ENCODE results near the gene CRACR2A. TPM values are rescaled to one million over a fixed set of nuclear protein-coding genes. Genes with fewer than 3 reads are reported as not detected.

CRACR2A gene
- total RNA-seq, 1 donor from 2014 or later: 3.0 TPM

DNA sequence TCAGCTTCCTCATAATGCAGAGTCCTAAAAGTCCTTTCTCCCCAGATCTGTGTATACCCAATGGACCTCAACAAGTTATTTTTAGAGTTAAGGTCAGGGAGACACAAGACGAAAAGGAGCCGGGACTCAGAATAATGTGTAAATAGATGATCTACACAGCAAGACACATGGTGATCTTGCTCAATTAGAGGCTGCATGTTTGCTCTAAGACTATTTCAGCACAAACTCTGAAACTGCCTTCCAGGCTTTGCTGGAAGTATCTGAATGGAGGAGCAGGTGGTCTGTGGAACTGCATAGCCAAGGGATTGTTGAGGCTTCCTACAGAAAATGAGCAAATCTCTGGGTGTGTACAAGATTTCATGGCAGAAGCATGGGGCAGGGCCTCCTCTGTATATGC is 80.8 kb downstream of the CRACR2A start:
- TF ChIP-seq, protein P1, sequence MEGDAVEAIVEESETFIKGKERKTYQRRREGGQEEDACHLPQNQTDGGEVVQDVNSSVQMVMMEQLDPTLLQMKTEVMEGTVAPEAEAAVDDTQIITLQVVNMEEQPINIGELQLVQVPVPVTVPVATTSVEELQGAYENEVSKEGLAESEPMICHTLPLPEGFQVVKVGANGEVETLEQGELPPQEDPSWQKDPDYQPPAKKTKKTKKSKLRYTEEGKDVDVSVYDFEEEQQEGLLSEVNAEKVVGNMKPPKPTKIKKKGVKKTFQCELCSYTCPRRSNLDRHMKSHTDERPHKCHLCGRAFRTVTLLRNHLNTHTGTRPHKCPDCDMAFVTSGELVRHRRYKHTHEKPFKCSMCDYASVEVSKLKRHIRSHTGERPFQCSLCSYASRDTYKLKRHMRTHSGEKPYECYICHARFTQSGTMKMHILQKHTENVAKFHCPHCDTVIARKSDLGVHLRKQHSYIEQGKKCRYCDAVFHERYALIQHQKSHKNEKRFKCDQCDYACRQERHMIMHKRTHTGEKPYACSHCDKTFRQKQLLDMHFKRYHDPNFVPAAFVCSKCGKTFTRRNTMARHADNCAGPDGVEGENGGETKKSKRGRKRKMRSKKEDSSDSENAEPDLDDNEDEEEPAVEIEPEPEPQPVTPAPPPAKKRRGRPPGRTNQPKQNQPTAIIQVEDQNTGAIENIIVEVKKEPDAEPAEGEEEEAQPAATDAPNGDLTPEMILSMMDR (IDR thresholded peaks at IDR 0.05; ENCODE audit: unreplicated experiment): no peak
- peaks cover 6% of the 10 kb centered on the region for H3K4me1 Mint-ChIP-seq (ENCODE audit: low read depth)
- H3K27me3 Mint-ChIP-seq: peaks cover 12% of the 10 kb centered on the region
- no peak overlapping the region for H3K4me3 Mint-ChIP-seq (ENCODE audit: low read depth)
- no peaks in the 10 kb centered on the region for H3K9me3 Mint-ChIP-seq (ENCODE audit: low read depth)
- no peak for DNase-seq (ENCODE audit: low spot score, unreplicated experiment)
- H3K27ac Mint-ChIP-seq: no peak overlapping the region
- H3K36me3 Mint-ChIP-seq (ENCODE audit: insufficient read depth): no peaks in the 10 kb centered on the region

DNA sequence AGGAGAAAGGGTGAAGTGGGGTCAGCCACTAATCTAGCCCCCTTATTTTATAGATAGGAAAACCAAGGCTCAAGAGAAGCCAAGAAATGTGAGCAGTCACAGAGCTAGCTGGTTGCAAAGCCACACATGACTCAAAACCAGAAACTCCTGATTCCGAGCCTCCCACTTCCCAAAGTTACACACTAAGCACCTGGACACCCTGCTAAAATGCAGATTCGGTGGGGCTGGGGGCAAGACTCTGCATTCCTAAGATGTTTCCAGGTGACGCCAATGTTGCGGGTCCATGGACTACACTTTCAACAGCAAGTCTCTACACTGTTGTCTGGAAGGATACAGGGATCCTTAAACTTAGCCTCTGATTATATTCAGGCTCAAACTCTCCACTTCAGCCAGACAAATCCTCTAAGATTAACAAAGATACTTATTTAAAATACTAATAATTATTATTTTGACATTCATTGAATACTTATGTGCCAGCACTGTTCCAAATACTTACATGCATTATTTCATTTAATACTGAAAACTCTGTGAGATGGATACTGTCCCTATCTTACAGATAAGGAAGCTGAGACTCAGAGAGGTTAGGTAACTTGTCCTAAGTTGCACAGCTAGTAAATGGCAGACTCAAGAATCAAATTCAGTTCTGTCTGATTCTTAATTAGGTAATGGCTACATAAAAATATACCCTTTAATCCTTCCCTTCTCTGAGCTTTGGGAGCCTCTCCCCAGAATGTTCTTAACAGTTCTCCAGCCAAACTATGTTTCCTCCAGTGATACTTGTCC is 81.4 kb downstream of the CRACR2A start:
- Mint-ChIP-seq H3K27me3 (peaks cover 12% of the 10 kb centered on the region), H3K36me3 (ENCODE audit: insufficient read depth) (no peaks in the 10 kb centered on the region), H3K9me3 (ENCODE audit: low read depth) (no peaks in the 10 kb centered on the region), H3K4me1 (ENCODE audit: low read depth) (peaks cover 6% of the 10 kb centered on the region), H3K27ac (no peak overlapping the region), H3K4me3 (ENCODE audit: low read depth) (no peak overlapping the region)
- no peak for DNase-seq (ENCODE audit: low spot score, unreplicated experiment)
- TF ChIP-seq, protein P1 (IDR thresholded peaks at IDR 0.05; ENCODE audit: unreplicated experiment): no peak

DNA sequence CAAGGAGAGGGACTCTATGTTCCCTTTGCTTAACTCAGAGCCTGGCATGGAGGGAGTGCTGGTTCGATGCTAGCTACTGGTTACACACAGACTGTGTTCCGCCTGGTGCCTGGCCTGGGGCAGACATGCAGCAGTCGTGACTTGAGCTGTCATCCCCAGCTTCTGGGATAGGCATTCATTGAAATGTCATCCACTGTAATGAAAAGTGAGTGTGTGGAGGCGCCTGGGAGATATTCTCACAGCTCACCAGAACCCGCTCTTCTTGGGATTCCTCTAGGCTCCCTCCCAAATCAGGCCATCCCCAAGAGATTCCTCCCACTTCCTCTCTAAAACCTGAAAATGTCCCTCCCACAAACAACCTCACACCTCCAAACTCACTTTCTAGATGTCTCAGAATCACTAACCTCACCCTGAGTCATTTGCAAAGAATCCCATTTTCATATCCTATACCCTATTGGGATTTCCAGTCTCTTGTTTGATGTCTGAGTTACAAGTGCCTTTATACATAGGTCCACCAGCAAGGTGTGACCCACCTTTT is 82.8 kb downstream of the CRACR2A start:
- Mint-ChIP-seq H3K36me3 (ENCODE audit: insufficient read depth) (no peaks in the 10 kb centered on the region), H3K4me1 (ENCODE audit: low read depth) (peaks cover 6% of the 10 kb centered on the region), H3K9me3 (ENCODE audit: low read depth) (no peaks in the 10 kb centered on the region), H3K4me3 (ENCODE audit: low read depth) (no peak overlapping the region), H3K27ac (no peak overlapping the region), H3K27me3 (peaks cover 12% of the 10 kb centered on the region)
- no peak for DNase-seq (ENCODE audit: low spot score, unreplicated experiment)
- TF ChIP-seq, protein P1 (IDR thresholded peaks at IDR 0.05; ENCODE audit: unreplicated experiment): no peak

DNA sequence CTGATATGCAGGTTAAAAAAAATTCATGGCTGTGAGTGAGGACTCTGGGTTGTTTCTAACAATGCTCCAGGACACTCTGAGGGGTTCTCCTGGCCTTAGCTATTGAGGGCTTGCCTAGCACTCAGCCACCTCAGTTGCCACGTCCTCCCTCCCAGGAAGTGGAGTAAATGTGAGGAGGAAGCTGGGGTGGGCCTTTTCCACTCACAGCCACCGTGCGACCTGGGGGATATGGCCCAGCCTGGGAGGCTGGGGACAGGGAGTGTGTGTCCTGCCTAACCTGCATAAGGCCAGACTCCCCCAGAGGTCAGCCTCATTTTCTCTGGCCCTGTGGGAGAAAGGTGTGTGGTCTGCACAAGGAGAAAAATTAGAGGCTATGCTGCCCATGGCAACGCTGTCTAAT is 83.3 kb downstream of the CRACR2A start:
- DNase-seq (ENCODE audit: low spot score, unreplicated experiment): no peak
- no peaks in the 10 kb centered on the region for H3K9me3 Mint-ChIP-seq (ENCODE audit: low read depth)
- peaks cover 12% of the 10 kb centered on the region for H3K27me3 Mint-ChIP-seq
- H3K27ac Mint-ChIP-seq: no peak overlapping the region
- no peaks in the 10 kb centered on the region for H3K36me3 Mint-ChIP-seq (ENCODE audit: insufficient read depth)
- TF ChIP-seq, protein P1 (IDR thresholded peaks at IDR 0.05; ENCODE audit: unreplicated experiment): no peak
- peaks cover 6% of the 10 kb centered on the region for H3K4me1 Mint-ChIP-seq (ENCODE audit: low read depth)
- no peak overlapping the region for H3K4me3 Mint-ChIP-seq (ENCODE audit: low read depth)

DNA sequence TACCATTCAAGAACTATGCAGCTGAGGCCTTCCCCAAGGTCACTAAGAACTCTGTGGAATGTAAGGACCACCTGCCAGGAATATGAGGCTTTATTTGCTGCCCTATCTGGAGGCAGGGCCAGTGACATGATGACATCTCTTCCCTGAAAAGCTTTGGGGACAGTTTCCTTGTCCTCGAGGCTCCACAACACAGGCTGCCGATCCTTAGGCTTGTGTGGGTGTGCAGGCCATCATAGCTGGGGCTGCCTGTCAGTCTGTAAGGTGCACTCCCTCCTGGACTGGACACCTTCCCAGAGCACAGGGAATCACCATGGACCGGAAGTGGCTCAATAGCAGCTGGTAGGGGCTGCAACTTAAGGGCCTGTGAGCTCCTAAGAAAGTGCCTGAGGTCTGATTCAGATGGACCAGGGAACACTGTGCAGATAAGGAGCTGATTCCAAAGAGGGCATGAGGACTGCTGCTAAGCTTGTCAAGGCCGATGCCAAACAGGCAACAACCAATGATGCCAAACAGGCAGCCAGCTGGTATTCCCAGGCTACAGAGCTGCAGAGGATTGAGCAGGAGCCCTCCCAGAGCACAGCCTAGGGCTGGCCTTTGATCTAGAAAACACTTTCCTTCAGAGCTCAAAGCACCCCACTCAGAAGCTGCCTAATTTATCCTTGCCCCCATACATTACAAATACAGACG is 84.3 kb downstream of the CRACR2A start:
- no peaks in the 10 kb centered on the region for H3K36me3 Mint-ChIP-seq (ENCODE audit: insufficient read depth)
- H3K27me3 Mint-ChIP-seq: peaks cover 9% of the 10 kb centered on the region
- no peak overlapping the region for H3K4me3 Mint-ChIP-seq (ENCODE audit: low read depth)
- no peak for DNase-seq (ENCODE audit: low spot score, unreplicated experiment)
- TF ChIP-seq, protein P1 (IDR thresholded peaks at IDR 0.05; ENCODE audit: unreplicated experiment): no peak
- no peak overlapping the region for H3K27ac Mint-ChIP-seq
- no peaks in the 10 kb centered on the region for H3K4me1 Mint-ChIP-seq (ENCODE audit: low read depth)
- no peaks in the 10 kb centered on the region for H3K9me3 Mint-ChIP-seq (ENCODE audit: low read depth)

All from progenitor cell of endocrine pancreas (in vitro differentiated cells).